DND-41 (cell line): Measurements from ENCODE around the gene ATG14.
"Not testable (repeated sequence)": the region's sequence is repeated elsewhere in the genome, so short reads cannot be mapped to it uniquely, and the experiment has no call there.

Experiments
- ATAC-seq: fragments of 200-7000 bp; cut with Tn5 transposase; 3 replicates; pipeline ENCODE4 v1.9.1; 2021; ENCODE audit warnings: low read depth; ENCODE audit not compliant: insufficient read depth
- DNase-seq: peaks from one replicate; pipeline ENCODE4 v3.0.0-alpha.2; 2020
- H2AFZ ChIP-seq: 2 replicates; pipeline ENCODE4 v1.6.0; 2012; ENCODE audit warnings: low read depth, low read length
- H3K27ac ChIP-seq: 2 replicates; pipeline ENCODE4 v1.5.1; 2012; ENCODE audit warnings: low read length, inconsistent platforms
- H3K27me3 ChIP-seq: fragments of 200-600 bp; sonication (generic); 2 replicates; pipeline ENCODE4 v1.6.0; 2012; ENCODE audit warnings: low read length, mild to moderate bottlenecking, inconsistent platforms; ENCODE audit not compliant: insufficient read depth, poor library complexity
- H3K36me3 ChIP-seq: 2 replicates; pipeline ENCODE4 v1.5.1; 2012; ENCODE audit warnings: low read length, inconsistent platforms; ENCODE audit not compliant: insufficient read depth
- H3K4me1 ChIP-seq: 2 replicates; pipeline ENCODE4 v1.5.1; 2012; ENCODE audit warnings: mild to moderate bottlenecking, low read length; ENCODE audit not compliant: insufficient read depth
- H3K4me2 ChIP-seq: 2 replicates; pipeline ENCODE4 v1.6.0; 2012; ENCODE audit warnings: mild to moderate bottlenecking, moderate library complexity, low read length, inconsistent platforms; ENCODE audit not compliant: insufficient read depth
- H3K4me3 ChIP-seq, 2 experiments: fragments of 200-600 bp in 1 of 2; shearing (Covaris generic) in 1 of 2; 2 replicates each; pipeline ENCODE4 v1.5.1; 2012 to 2016; ENCODE audit warnings: inconsistent platforms in 2 of 2, low read length in 2 of 2, mild to moderate bottlenecking in 2 of 2, low read depth in 1 of 2, moderate library complexity in 1 of 2
- H3K79me2 ChIP-seq: 2 replicates; pipeline ENCODE4 v1.6.0; 2012; ENCODE audit warnings: low read length, inconsistent platforms; ENCODE audit not compliant: insufficient read depth
- H3K9ac ChIP-seq: 2 replicates; pipeline ENCODE4 v1.6.0; 2012; ENCODE audit warnings: low read depth, mild to moderate bottlenecking, inconsistent platforms, low read length, moderate library complexity
- H3K9me3 ChIP-seq: 2 replicates; pipeline ENCODE4 v1.5.1; 2012; ENCODE audit warnings: low read length, moderate library complexity, mild to moderate bottlenecking, inconsistent platforms; ENCODE audit not compliant: insufficient read depth, severe bottlenecking
- H4K20me1 ChIP-seq: 2 replicates; pipeline ENCODE4 v1.6.0; 2012; ENCODE audit warnings: low read length; ENCODE audit not compliant: insufficient read depth
- EZH2 ChIP-seq: IDR thresholded peaks from 3 replicates; pipeline ENCODE4 v1.6.1; 2012; ENCODE audit warnings: borderline replicate concordance, low read depth, mild to moderate bottlenecking, moderate library complexity, low read length, inconsistent platforms; ENCODE audit not compliant: severe bottlenecking
- TF ChIP-seq, protein P1 (sequence below): IDR thresholded peaks from 2 replicates; pipeline ENCODE4 v1.5.1; 2012; ENCODE audit warnings: borderline replicate concordance, low read length, moderate library complexity, mild to moderate bottlenecking; ENCODE audit not compliant: poor library complexity, severe bottlenecking; ENCODE audit errors: extremely low read depth

The ATG14 gene

DNA sequence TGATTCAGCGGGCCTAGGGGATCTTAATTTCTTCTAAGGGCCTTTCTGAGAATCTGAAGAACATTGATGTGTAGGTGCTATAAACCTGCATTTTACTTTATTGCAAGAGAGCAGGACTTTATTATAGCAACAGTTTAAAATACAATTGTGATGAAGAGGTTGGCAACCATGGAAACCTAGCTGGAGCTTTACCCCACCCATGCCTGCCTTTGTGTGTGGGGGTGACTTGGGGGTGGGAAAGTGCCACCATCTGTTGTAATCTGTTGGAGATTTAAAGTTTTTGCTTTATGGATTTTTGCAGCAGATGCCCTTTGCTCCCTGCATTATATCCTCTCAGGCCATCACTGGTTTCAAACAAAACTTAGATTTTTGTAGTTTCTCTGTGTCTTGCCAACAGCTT, 64.6 kb downstream of the ATG14 start:
- Histone ChIP-seq H3K4me3 (no peak overlapping the region), H3K9me3 (no peaks in the 10 kb centered on the region), H3K27ac (no peak overlapping the region), H3K4me2 (no peak overlapping the region), H2AFZ (no peak overlapping the region), H3K36me3 (peaks cover 19% of the 10 kb centered on the region), H4K20me1 (peaks cover 36% of the 10 kb centered on the region), H3K27me3 (no peaks in the 10 kb centered on the region), H3K4me1 (no peaks in the 10 kb centered on the region), H3K9ac (no peak overlapping the region), H3K79me2 (peaks cover 72% of the 10 kb centered on the region)
- ATAC-seq (no peak), DNase-seq (no peak)
- no peak for TF ChIP-seq EZH2
- TF ChIP-seq, protein P1, sequence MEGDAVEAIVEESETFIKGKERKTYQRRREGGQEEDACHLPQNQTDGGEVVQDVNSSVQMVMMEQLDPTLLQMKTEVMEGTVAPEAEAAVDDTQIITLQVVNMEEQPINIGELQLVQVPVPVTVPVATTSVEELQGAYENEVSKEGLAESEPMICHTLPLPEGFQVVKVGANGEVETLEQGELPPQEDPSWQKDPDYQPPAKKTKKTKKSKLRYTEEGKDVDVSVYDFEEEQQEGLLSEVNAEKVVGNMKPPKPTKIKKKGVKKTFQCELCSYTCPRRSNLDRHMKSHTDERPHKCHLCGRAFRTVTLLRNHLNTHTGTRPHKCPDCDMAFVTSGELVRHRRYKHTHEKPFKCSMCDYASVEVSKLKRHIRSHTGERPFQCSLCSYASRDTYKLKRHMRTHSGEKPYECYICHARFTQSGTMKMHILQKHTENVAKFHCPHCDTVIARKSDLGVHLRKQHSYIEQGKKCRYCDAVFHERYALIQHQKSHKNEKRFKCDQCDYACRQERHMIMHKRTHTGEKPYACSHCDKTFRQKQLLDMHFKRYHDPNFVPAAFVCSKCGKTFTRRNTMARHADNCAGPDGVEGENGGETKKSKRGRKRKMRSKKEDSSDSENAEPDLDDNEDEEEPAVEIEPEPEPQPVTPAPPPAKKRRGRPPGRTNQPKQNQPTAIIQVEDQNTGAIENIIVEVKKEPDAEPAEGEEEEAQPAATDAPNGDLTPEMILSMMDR: no peak

DNA sequence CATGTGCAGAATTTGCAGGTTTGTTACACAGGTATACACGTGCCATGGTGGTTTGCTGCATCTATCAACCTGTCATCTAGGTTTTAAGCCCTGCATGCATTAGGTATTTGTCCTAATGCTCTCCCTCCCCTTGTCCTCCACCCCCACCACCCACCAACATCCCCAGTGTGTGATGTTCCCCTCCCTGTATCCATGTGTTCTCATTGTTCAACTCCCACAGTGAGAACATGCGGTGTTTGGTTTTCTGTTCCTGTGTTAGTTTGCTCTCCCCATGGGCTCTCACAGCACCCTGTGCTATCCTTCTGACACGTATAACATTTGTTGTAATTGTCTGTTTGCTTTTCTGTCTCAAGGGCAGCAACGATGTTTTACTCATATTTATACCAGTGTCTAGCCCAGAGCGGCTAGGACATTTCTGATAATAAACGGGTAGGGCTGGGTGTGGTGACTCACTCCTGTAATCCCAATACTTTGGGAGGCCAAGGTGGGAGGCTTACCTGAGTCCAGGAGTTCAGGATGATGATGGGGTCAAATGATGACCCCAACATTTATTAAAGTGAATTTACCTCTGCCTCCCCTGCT, 67.0 kb downstream of the ATG14 start:
- H3K4me3 ChIP-seq, H3K27ac ChIP-seq, H3K9me3 ChIP-seq, H3K9ac ChIP-seq, H3K4me1 ChIP-seq, H3K27me3 ChIP-seq, DNase-seq, H2AFZ ChIP-seq, ATAC-seq, H3K36me3 ChIP-seq, H3K4me2 ChIP-seq: not testable (repeated sequence)
- peaks cover 25% of the 10 kb centered on the region for H4K20me1 ChIP-seq
- H3K79me2 ChIP-seq: peaks cover 93% of the 10 kb centered on the region

DNA sequence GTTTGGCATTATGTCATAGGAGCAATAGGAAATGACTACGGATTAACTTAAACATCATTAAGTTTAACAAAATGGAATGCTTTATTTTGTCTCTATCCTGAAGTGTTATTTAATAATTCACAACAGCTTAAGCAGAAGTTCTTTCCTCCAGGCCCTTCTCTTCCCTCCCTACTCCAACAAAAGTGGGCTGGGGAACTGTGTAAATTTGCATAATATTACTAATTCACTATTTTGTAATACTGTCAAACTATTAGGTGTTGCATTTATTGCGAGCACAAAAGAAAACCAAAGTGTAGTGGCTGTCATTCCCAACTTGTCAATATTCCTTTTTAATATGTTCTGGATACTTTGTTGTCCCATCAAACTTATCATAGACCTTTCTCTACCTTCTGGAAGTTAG, 69.8 kb downstream of the ATG14 start:
- Histone ChIP-seq H3K4me2 (no peak overlapping the region), H3K27ac (no peak overlapping the region), H3K4me3 (no peak overlapping the region), H3K9me3 (no peaks in the 10 kb centered on the region), H3K79me2 (peaks cover 90% of the 10 kb centered on the region), H3K9ac (no peak overlapping the region), H4K20me1 (peaks cover 17% of the 10 kb centered on the region; the same call in 1 of the 2 replicates), H3K4me1 (no peaks in the 10 kb centered on the region), H2AFZ (no peak overlapping the region), H3K27me3 (no peaks in the 10 kb centered on the region), H3K36me3 (no peaks in the 10 kb centered on the region)
- ATAC-seq: no peak
- no peak for TF ChIP-seq EZH2
- TF ChIP-seq, protein P1: no peak
- no peak for DNase-seq

DNA sequence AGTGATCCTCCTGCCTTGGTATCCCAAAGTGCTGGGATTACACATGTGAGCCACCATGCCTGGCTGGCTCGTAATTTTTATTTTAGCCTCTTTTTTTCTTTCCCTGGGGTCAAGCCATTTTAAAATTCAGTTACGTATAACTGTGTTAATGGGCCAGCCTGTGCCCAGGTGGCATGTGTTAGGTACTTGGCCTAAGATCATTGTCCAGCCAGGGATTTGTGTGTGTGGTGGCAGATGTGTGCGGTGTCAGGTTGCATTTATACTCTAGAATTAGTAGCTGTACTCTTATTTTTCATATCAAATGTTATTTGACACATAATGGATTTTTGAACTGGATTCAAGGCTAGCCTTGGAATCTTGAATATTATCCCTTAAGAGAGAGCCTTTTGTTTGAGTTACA, 71.1 kb downstream of the ATG14 start:
- ATAC-seq (no peak), DNase-seq (no peak)
- Histone ChIP-seq H3K4me1 (no peaks in the 10 kb centered on the region), H3K27ac (no peak overlapping the region), H3K27me3 (no peaks in the 10 kb centered on the region), H3K9me3 (no peaks in the 10 kb centered on the region), H3K36me3 (no peaks in the 10 kb centered on the region), H3K79me2 (peaks cover 91% of the 10 kb centered on the region), H3K4me2 (no peak overlapping the region), H3K9ac (no peak overlapping the region), H4K20me1 (peaks cover 15% of the 10 kb centered on the region; the same call in 1 of the 2 replicates), H2AFZ (no peak overlapping the region), H3K4me3 (no peak overlapping the region)
- no peak for TF ChIP-seq EZH2
